ENCODE data around the gene WBP1.
"Not testable (repeated sequence)": the region's sequence is repeated elsewhere in the genome, so short reads cannot be mapped to it uniquely, and the experiment has no call there.

WBP1 gene

DNA sequence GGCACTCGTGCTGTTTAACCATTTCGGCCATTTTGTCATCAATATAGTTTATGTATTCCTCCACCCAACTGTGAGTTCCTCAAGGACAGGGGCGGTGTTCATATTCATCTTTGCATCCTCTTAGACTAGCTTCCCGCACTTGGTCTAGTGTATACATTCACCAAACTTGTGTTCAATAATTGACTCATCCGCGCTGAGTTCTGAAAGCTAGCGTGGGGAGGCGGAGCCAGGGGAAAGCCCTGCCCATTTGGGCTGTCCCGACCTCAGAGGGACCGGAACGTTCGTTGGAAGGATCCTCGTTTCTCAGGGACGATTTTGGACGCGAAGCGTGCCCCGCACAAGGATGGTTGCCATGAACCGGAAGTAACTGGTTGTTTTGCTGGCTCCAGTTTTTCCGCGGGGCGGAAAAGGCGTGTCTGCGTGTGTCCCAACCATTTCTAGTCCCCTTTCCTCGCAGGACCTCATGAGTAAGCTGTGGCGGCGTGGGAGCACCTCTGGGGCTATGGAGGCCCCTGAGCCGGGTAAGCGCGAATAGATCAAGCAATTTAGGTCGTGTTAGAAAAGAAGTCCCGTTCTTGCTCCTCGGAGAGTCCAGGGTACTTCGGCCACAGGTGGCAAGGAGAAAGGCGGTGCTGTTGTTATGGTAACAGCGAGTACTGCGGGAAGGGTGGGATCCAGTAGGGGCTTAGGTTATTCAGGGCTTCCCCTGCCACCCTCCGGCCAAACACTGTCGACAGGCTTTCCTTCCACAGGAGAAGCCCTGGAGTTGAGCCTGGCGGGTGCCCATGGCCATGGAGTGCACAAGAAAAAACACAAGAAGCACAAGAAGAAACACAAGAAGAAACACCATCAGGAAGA, 3.4 kb upstream of the WBP1 start, which contains the start of gene INO80B:
Gene INO80B (plus strand): TSS at position 434 of the 858 bp plus-strand sequence. CDS start 30 bp downstream, at position 464.
- peak; percentile 93 for DNase-seq

DNA sequence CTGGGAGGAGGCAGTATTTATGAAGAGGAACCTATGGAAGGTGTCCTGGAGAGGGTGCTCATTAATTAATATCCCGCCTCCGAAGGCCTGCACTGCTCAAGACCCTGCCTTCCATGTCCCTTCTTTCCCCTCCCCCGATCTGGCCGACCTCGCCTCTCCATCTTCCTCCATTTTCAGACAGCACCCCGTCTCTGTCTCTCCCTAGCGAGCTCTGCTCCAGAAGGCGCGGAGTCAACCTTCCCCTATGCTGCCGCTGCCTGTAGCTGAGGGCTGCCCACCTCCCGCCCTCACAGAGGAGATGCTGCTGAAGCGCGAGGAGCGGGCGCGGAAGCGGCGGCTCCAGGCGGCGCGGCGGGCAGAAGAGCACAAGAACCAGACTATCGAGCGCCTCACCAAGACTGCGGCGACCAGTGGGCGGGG, 1.1 kb upstream of the WBP1 start:
- no peak for DNase-seq

DNA sequence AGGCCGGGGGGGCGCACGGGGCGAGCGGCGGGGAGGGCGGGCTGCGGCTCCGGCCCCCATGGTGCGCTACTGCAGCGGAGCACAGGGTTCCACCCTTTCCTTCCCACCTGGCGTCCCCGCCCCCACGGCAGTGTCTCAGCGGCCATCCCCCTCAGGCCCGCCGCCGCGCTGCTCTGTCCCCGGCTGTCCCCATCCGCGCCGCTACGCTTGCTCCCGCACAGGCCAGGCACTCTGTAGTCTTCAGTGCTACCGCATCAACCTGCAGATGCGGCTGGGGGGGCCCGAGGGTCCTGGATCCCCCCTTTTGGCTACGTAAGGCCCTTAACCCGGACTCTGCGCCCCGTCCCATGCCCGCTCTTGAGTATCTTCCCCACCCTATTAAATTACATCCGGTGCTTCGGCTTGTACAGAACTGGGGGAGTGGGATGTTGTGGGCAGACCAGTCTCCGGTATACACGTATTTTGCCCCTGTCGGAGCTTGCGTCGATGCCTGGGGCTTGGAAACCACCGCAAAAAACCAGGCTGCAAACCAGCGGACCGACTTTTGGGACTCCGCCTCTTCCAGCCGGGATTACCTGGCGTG, 598 bp upstream of the WBP1 start:
- peak; percentile 48 for DNase-seq

DNA sequence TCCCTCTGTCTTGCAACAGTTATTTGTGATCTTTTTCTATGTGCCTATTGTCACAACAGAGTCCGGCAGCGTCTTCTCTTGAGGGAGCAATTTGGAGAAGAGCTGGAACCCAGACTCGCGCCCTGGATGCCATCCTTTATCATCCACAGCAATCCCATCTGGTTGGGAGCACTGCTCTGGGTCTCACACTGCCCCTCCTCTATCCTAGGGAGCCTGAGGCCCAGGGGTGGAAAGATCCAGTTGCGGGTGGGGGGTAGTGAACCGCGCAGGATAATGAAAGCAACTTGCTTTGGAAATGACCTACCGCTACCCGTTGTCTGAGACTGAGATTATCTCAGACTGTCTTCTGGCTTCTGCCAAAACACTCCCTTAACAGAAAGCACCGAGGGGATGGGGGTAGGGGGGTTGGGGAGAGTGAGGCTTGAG, 713 bp downstream of the WBP1 start:
- no peak for DNase-seq

GRCh38 chr2:74459503-74460118, 1.4 kb downstream of the WBP1 start:
- not testable (repeated sequence) for DNase-seq

- not testable (repeated sequence) for DNase-seq
Measured at GRCh38 chr2:74460187-74460586, 1.9 kb downstream of the WBP1 start.

DNA sequence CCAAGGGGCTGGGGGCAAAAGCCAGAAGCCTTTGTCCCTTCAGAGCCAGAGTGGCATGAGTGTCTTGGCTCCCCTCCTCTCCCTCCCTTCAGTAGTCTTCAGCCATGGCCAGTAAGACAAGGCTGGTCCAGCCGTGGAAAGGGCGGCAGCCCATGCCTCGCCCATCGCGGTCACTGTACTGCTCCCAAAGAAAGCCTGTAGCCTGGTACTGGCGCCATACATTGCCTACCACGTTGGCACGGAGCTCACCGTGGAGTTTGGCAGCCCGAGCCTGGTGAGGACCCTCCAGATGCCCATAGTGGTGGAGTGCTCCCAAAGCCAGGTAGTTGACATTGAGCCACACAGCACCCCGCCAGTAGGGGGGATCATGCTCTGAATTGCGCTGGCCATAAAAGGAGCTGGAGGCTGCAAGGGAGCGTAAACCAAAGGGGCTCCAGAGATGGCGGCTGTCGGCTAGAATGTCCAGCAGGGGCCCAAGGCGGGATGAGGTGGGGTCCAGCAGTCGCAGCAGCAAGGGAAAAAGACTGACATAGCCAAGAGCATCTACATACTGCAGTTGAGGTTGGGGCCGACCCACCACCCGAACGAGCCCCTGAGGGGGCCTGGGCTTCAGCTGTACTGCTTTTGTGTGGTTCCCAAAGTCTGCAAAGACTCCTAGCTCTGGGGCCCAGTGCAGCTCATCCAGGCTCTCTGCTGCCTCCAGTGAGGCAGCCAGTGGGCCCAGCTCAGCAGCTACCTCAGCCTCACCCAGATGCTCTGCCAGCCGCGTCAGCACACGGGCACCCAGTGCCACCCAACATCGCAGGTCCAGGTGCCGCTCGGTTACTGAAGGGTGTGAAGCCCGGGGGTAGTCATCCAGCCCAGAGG, 3.2 kb downstream of the WBP1 start:
- DNase-seq = no peak

DNA sequence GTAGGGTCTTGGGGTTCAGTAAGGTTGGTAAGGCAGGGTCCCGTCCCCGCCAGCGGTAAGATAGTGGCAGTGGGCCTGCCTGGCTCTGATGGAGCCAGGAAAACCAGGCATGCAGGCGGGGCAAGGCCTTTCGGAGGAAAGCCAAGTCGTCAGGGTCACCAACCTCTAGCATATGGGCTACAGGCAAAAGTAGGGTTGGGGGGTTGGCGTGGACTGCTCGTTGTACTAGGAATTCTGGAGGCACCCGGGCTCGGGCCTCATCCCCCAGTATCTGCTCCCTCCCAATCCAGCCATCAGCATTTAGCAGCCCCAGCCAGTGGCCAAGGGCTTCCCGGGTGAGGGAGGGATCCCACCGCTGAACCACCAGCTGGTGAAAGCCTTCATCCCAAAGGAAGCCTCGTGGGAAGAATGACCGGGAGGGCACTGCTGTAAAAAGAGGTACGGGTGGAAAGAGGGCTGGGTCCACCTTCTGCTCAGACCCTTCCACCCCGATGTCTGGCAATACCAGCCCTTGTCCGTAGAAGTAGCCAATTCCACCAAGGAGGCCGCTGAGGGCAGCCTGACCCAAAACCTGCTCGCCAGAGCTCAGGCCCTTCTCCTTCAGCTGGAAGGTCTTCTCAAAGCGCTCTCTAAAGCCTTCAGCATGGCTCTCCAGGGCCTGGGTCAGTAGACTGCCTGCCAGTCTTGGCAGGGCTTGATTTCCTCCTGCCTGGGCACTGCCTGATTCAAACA, 4.0 kb downstream of the WBP1 start:
- no peak for DNase-seq

- DNase-seq = no peak
Measured at GRCh38 chr2:74462786-74463105, 4.5 kb downstream of the WBP1 start.

DNA sequence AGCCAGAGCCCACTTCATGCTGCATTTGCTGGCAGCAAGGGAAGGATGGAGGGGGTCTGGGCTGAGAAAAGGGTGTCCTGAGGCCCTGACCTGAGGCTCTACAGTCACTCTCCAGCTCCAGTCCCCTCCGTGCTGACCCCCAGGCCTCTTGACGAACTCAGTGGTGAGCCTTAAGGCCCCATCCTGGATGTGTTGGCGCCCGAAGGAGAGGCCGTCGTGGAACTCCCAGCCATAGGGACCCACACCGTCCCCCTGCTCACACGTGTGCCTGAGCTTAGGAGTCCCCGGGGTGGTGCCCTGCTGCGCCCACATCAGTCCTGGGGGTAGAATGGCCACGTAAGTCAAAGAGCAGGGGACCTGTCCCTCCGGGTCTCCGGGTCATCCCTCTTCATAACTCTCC, 6.2 kb downstream of the WBP1 start:
- no peak for DNase-seq

DNA sequence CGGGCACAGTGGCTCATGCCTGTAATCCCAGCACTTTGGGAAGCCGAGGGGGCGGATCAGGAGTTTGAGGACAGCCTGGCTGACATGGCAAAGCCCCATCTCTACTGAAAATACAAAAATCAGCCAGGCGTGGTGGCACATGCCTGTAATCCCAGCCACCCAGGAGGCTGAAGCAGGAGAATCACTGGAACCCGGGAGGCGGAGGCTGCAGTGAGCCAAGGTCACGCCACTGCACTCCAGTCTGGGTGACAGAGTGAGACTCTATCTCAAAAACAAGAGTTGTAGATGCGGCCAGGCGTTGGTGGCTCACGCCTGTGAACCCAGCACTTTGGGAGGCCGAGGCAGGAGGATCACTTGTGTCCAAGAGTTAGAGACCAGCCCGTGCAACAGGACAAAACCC, 12.5 kb downstream of the WBP1 start:
- DNase-seq = not testable (repeated sequence)

GRCh38 chr2:74471332-74472065, 13.3 kb downstream of the WBP1 start:
- no peak for DNase-seq

- DNase-seq = peak; percentile 84
Measured at GRCh38 chr2:74472086-74472944, 14.1 kb downstream of the WBP1 start, which contains the start of gene MRPL53. Gene MRPL53, minus strand, starts transcription at chr2:74472680. Its CDS starts 20 bp downstream, at chr2:74472660.

GRCh38 chr2:74472945-74473258, 14.7 kb downstream of the WBP1 start:
- DNase-seq = no peak

GRCh38 chr2:74474481-74474880, 16.2 kb downstream of the WBP1 start:
- DNase-seq = no peak

- no peak for DNase-seq
Measured at GRCh38 chr2:74474899-74475298, 16.7 kb downstream of the WBP1 start.

- DNase-seq = no peak
Measured at GRCh38 chr2:74481431-74481830, 23.2 kb downstream of the WBP1 start.

DNA sequence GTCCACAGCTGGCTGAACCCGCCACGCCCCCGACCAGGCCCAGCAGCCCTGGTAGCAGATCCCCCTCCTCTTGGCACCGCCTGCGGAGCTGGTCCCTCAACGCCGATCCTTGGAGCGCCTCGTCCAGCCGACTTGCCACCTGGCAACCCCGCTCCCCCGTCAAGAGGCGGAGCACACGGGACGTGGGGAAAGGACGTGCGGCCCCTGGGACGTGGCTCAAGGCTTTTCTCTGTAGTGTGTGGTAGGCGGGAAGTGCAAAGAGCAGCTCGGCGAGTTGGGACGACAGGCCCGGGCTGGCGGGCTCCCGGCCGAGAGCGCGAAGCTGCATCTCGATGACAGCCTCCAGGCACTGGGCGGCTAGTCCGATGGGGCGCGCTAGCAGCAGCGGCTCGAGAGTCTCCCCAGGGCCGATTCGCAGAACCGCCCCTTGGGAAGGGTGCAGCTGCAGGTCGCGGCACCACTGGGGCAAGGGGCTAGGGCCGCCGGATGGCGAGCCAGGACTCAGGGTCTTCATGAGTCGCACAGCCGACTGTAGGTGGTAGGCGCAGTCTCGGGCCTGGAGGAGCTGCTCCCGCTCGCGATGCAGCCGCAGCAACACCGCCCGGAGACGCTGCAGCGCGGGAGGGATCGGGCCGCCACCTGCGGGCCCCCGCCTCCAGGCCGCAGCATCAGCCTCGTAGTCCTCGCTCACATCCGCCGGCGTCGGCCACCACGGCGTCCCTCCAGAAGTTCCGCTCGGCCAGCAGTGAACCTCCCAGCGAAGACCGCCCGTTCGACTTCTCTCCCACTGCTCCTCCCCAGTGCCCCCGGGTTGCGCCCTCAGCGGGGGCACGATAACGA, 23.9 kb downstream of the WBP1 start:
- DNase-seq = no peak

GRCh38 chr2:74482801-74483674, 24.8 kb downstream of the WBP1 start, which contains the start of the genes CCDC142 and TTC31:
Gene CCDC142, minus strand, starts transcription at chr2:74482998. Its CDS starts 161 bp downstream, at chr2:74482837.
Gene TTC31, plus strand, starts transcription at chr2:74483081. Its CDS starts 15 bp downstream, at chr2:74483096.
- DNase-seq = peak; percentile 89

Measured in DMS153 (cell line).